Measurements from ENCODE around the gene SCML1. TPM values are rescaled to one million over a fixed set of nuclear protein-coding genes. Genes with fewer than 3 reads are reported as not detected.

The SCML1 gene
- total RNA-seq: under 1 TPM; 0.23 to 0.42 TPM

GRCh38 chrX:17736856-17737709 is at the start of gene SCML1:
Gene SCML1 (plus strand): TSS chrX:17737493. CDS start chrX:17744187, 6,694 bp downstream.
- peak within 1 kb of the TSS; percentile 37 for H3K27ac Mint-ChIP-seq
- peak within 1 kb of the TSS; percentile 55 for H3K4me3 Mint-ChIP-seq
- peak; percentile 88 for ATAC-seq
- peaks cover 43% of the 10 kb centered on the region for H3K27me3 Mint-ChIP-seq
- H3K36me3 Mint-ChIP-seq: peaks cover 3% of the 10 kb centered on the region
- CTCF ChIA-PET: no interaction called here
- no peaks in the 10 kb centered on the region for H3K9me3 Mint-ChIP-seq (ENCODE audit: low read depth)
- DNase-seq: peak; percentile 86
- peaks cover 19% of the 10 kb centered on the region for H3K4me1 Mint-ChIP-seq

- ATAC-seq: no peak
- Mint-ChIP-seq H3K4me1 (peaks cover 7% of the 10 kb centered on the region), H3K27ac (no peak overlapping the region), H3K36me3 (no peaks in the 10 kb centered on the region), H3K9me3 (ENCODE audit: low read depth) (no peaks in the 10 kb centered on the region), H3K4me3 (no peak overlapping the region), H3K27me3 (no peaks in the 10 kb centered on the region)
- no peak for DNase-seq
- CTCF ChIA-PET: no interaction called here
These were observed 49.6 kb upstream of the SCML1 start for GRCh38 chrX:17687648-17688047.

GRCh38 chrX:17689971-17690409 is 47.3 kb upstream of the SCML1 start:
- no peak overlapping the region for H3K27ac Mint-ChIP-seq
- no peaks in the 10 kb centered on the region for H3K9me3 Mint-ChIP-seq (ENCODE audit: low read depth)
- no peaks in the 10 kb centered on the region for H3K27me3 Mint-ChIP-seq
- ATAC-seq (peak; percentile 64), DNase-seq (peak; percentile 43)
- no peaks in the 10 kb centered on the region for H3K36me3 Mint-ChIP-seq
- no peak overlapping the region for H3K4me3 Mint-ChIP-seq
- CTCF ChIA-PET: interaction anchor here (0.8 kb wide), 1 partner anchor 99 kb away, joined by 4 read pairs; no protein-coding TSS in a partner anchor
- H3K4me1 Mint-ChIP-seq: no peaks in the 10 kb centered on the region

- ATAC-seq (no peak), DNase-seq (no peak)
- Mint-ChIP-seq H3K27me3 (peaks cover 2% of the 10 kb centered on the region), H3K36me3 (no peaks in the 10 kb centered on the region), H3K27ac (no peak overlapping the region), H3K4me3 (no peak overlapping the region), H3K9me3 (ENCODE audit: low read depth) (no peaks in the 10 kb centered on the region), H3K4me1 (no peaks in the 10 kb centered on the region)
- CTCF ChIA-PET: no interaction called here
These were observed 44.5 kb upstream of the SCML1 start for GRCh38 chrX:17692709-17693346.

GRCh38 chrX:17697191-17697590 is 40.1 kb upstream of the SCML1 start:
- no peaks in the 10 kb centered on the region for H3K4me1 Mint-ChIP-seq
- no peak for DNase-seq
- no peaks in the 10 kb centered on the region for H3K36me3 Mint-ChIP-seq
- H3K27me3 Mint-ChIP-seq: peaks cover 2% of the 10 kb centered on the region
- CTCF ChIA-PET: no interaction called here
- ATAC-seq: no peak
- H3K4me3 Mint-ChIP-seq: no peak overlapping the region
- no peaks in the 10 kb centered on the region for H3K9me3 Mint-ChIP-seq (ENCODE audit: low read depth)
- H3K27ac Mint-ChIP-seq: no peak overlapping the region

- no peaks in the 10 kb centered on the region for H3K36me3 Mint-ChIP-seq
- H3K4me1 Mint-ChIP-seq: no peaks in the 10 kb centered on the region
- no peak for DNase-seq
- no peak overlapping the region for H3K4me3 Mint-ChIP-seq
- no peaks in the 10 kb centered on the region for H3K9me3 Mint-ChIP-seq (ENCODE audit: low read depth)
- ATAC-seq: no peak
- peaks cover 2% of the 10 kb centered on the region for H3K27me3 Mint-ChIP-seq
- H3K27ac Mint-ChIP-seq: no peak overlapping the region
- CTCF ChIA-PET: no interaction called here
These were observed 36.3 kb upstream of the SCML1 start for GRCh38 chrX:17700976-17701375.

GRCh38 chrX:17703201-17703600 is 34.1 kb upstream of the SCML1 start:
- Mint-ChIP-seq H3K9me3 (ENCODE audit: low read depth) (no peaks in the 10 kb centered on the region), H3K27me3 (no peaks in the 10 kb centered on the region), H3K27ac (no peak overlapping the region), H3K4me1 (no peaks in the 10 kb centered on the region), H3K36me3 (no peaks in the 10 kb centered on the region), H3K4me3 (no peak overlapping the region)
- DNase-seq (no peak), ATAC-seq (no peak)
- CTCF ChIA-PET: no interaction called here

- CTCF ChIA-PET: no interaction called here
- Mint-ChIP-seq H3K9me3 (ENCODE audit: low read depth) (no peaks in the 10 kb centered on the region), H3K27ac (no peak overlapping the region), H3K36me3 (no peaks in the 10 kb centered on the region), H3K4me3 (no peak overlapping the region), H3K27me3 (no peaks in the 10 kb centered on the region), H3K4me1 (no peaks in the 10 kb centered on the region)
- DNase-seq: no peak
- no peak for ATAC-seq
These were observed 32.1 kb upstream of the SCML1 start for GRCh38 chrX:17705211-17705610.

GRCh38 chrX:17706676-17707075 is 30.6 kb upstream of the SCML1 start:
- Mint-ChIP-seq H3K4me3 (no peak overlapping the region), H3K36me3 (no peaks in the 10 kb centered on the region), H3K9me3 (ENCODE audit: low read depth) (no peaks in the 10 kb centered on the region), H3K4me1 (no peaks in the 10 kb centered on the region), H3K27ac (no peak overlapping the region), H3K27me3 (no peaks in the 10 kb centered on the region)
- no peak for DNase-seq
- CTCF ChIA-PET: no interaction called here
- no peak for ATAC-seq

GRCh38 chrX:17707731-17708130 is 29.6 kb upstream of the SCML1 start:
- Mint-ChIP-seq H3K4me1 (no peaks in the 10 kb centered on the region), H3K4me3 (no peak overlapping the region), H3K27me3 (no peaks in the 10 kb centered on the region), H3K9me3 (ENCODE audit: low read depth) (no peaks in the 10 kb centered on the region), H3K36me3 (no peaks in the 10 kb centered on the region), H3K27ac (no peak overlapping the region)
- CTCF ChIA-PET: no interaction called here
- ATAC-seq (no peak), DNase-seq (no peak)

GRCh38 chrX:17710871-17711301 is 26.4 kb upstream of the SCML1 start:
- Mint-ChIP-seq H3K27ac (no peak overlapping the region), H3K27me3 (no peaks in the 10 kb centered on the region), H3K36me3 (no peaks in the 10 kb centered on the region), H3K9me3 (ENCODE audit: low read depth) (no peaks in the 10 kb centered on the region), H3K4me1 (no peaks in the 10 kb centered on the region), H3K4me3 (no peak overlapping the region)
- no peak for ATAC-seq
- DNase-seq: no peak
- CTCF ChIA-PET: no interaction called here

- H3K4me1 Mint-ChIP-seq: no peaks in the 10 kb centered on the region
- no peaks in the 10 kb centered on the region for H3K9me3 Mint-ChIP-seq (ENCODE audit: low read depth)
- H3K27ac Mint-ChIP-seq: no peak overlapping the region
These were observed 24.0 kb upstream of the SCML1 start for GRCh38 chrX:17713288-17713687.

GRCh38 chrX:17718649-17719165 is 18.6 kb upstream of the SCML1 start:
- Mint-ChIP-seq H3K9me3 (ENCODE audit: low read depth) (no peaks in the 10 kb centered on the region), H3K4me3 (no peak overlapping the region), H3K4me1 (no peaks in the 10 kb centered on the region), H3K36me3 (no peaks in the 10 kb centered on the region), H3K27ac (no peak overlapping the region), H3K27me3 (no peaks in the 10 kb centered on the region)
- ATAC-seq (no peak), DNase-seq (no peak)
- CTCF ChIA-PET: no interaction called here

More at GRCh38 chrX:17713288-17713687, 24.0 kb upstream of the SCML1 start:
- DNase-seq: no peak
- H3K27me3 Mint-ChIP-seq: no peaks in the 10 kb centered on the region
- no peak for ATAC-seq
- no peak overlapping the region for H3K4me3 Mint-ChIP-seq
- CTCF ChIA-PET: no interaction called here
- no peaks in the 10 kb centered on the region for H3K36me3 Mint-ChIP-seq

GRCh38 chrX:17719711-17720110 is 17.6 kb upstream of the SCML1 start:
- H3K4me3 Mint-ChIP-seq: no peak overlapping the region
- H3K27ac Mint-ChIP-seq: no peak overlapping the region
- CTCF ChIA-PET: no interaction called here

More at GRCh38 chrX:17719711-17720110, 17.6 kb upstream of the SCML1 start:
- H3K9me3 Mint-ChIP-seq (ENCODE audit: low read depth): no peaks in the 10 kb centered on the region
- ATAC-seq (no peak), DNase-seq (no peak)
- H3K36me3 Mint-ChIP-seq: no peaks in the 10 kb centered on the region
- H3K4me1 Mint-ChIP-seq: no peaks in the 10 kb centered on the region
- H3K27me3 Mint-ChIP-seq: no peaks in the 10 kb centered on the region

Measured in activated CD8-positive, alpha-beta memory T cell treated with anti-CD3 and anti-CD28 coated beads, Interleukin-2, amount 10 ng/mL, durations not matched to agents 7 days and 5 days (primary cell).